ENCODE data around the gene DESI1.
"Not testable (repeated sequence)": the region's sequence is repeated elsewhere in the genome, so short reads cannot be mapped to it uniquely, and the experiment has no call there.

DESI1 gene

GRCh38 chr22:41561335-41561734, 59.5 kb downstream of the DESI1 start:
- CTCF ChIA-PET: no interaction called here
- no peak for TF ChIP-seq CTCF (IDR thresholded peaks at IDR 0.05; ENCODE audit: control extremely low read depth, extremely low read depth, low read depth, missing control alignments)
- no peak for DNase-seq (ENCODE audit: extremely low spot score)
- POLR2A ChIA-PET: no interaction called here

GRCh38 chr22:41560095-41560471, 60.8 kb downstream of the DESI1 start:
- TF ChIP-seq CTCF (IDR thresholded peaks at IDR 0.05; ENCODE audit: control extremely low read depth, extremely low read depth, low read depth, missing control alignments): no peak
- CTCF ChIA-PET: no interaction called here
- POLR2A ChIA-PET: no interaction called here
- no peak for DNase-seq (ENCODE audit: extremely low spot score)

GRCh38 chr22:41558241-41558630, 62.6 kb downstream of the DESI1 start:
- DNase-seq (ENCODE audit: extremely low spot score); POLR2A ChIA-PET: not testable (repeated sequence)
- CTCF ChIA-PET: interaction anchor here (2.1 to 2.5 kb wide), 2 partner anchors 10 to 155 kb away, joined by 7 to 10 read pairs; no protein-coding TSS in a partner anchor

- ChIA-PET POLR2A (no interaction called here), CTCF (interaction anchor here (0.5 to 2.5 kb wide), 7 partner anchors 10 to 154 kb away, joined by 3 to 10 read pairs (median 4); no protein-coding TSS in a partner anchor)
- no peak for TF ChIP-seq CTCF (IDR thresholded peaks at IDR 0.05; ENCODE audit: control extremely low read depth, extremely low read depth, low read depth, missing control alignments)
- DNase-seq (ENCODE audit: extremely low spot score): peak; percentile 65
Observed at GRCh38 chr22:41557401-41558240, 63.2 kb downstream of the DESI1 start.

GRCh38 chr22:41556561-41556960, 64.3 kb downstream of the DESI1 start:
- no peak for DNase-seq (ENCODE audit: extremely low spot score)
- no peak for TF ChIP-seq CTCF (IDR thresholded peaks at IDR 0.05; ENCODE audit: control extremely low read depth, extremely low read depth, low read depth, missing control alignments)
- CTCF ChIA-PET: interaction anchor here (1.3 to 2.5 kb wide), 5 partner anchors 11 to 29 kb away, joined by 3 to 10 read pairs (median 5); no protein-coding TSS in a partner anchor
- POLR2A ChIA-PET: no interaction called here

GRCh38 chr22:41555325-41555982, 65.4 kb downstream of the DESI1 start:
- CTCF ChIA-PET: interaction anchor here (1.0 to 2.5 kb wide), 4 partner anchors 12 to 42 kb away, joined by 3 to 10 read pairs (median 6); no protein-coding TSS in a partner anchor
- POLR2A ChIA-PET: no interaction called here
- TF ChIP-seq CTCF (IDR thresholded peaks at IDR 0.05; ENCODE audit: control extremely low read depth, extremely low read depth, low read depth, missing control alignments): no peak
- no peak for DNase-seq (ENCODE audit: extremely low spot score)

Measured in GM10248 (cell line).